Prostate gland (tissue), 2 donors: Measurements from ENCODE around the gene SSBP1. TPM values are rescaled to one million over a fixed set of nuclear protein-coding genes. Genes with fewer than 3 reads are reported as not detected.
"Not testable (repeated sequence)": the region's sequence is repeated elsewhere in the genome, so short reads cannot be mapped to it uniquely, and the experiment has no call there.

Source experiments
- DNase-seq: peaks from one replicate; pipeline ENCODE4 v3.0.0-alpha.2; 2019; ENCODE audit warnings: low spot score
- H3K27ac ChIP-seq, 2 donors: fragments of 200-600 bp; sonication (generic); 2 replicates each; pipeline ENCODE4 v1.5.1; 2017 to 2019
- H3K27me3 ChIP-seq: fragments of 200-600 bp; sonication (generic); replicated peaks from 2 replicates; pipeline ENCODE4 v1.5.1; 2019; ENCODE audit not compliant: insufficient read depth
- H3K36me3 ChIP-seq, 2 donors: fragments of 200-600 bp; sonication (generic); 1 replicate in 1 of 2; 2 replicates in 1 of 2; pipeline versions ENCODE4 v1.5.1 to v1.8.1; 2017 to 2019
- H3K4me1 ChIP-seq: fragments of 200-600 bp; sonication (generic); replicated peaks from 2 replicates; pipeline ENCODE4 v1.5.1; 2019
- H3K4me3 ChIP-seq, 2 donors: fragments of 200-600 bp; sonication (generic); 2 replicates each; pipeline ENCODE4 v1.5.1; 2017 to 2019
- H3K9me3 ChIP-seq: fragments of 200-600 bp; sonication (generic); 2 replicates; pipeline ENCODE4 v1.5.1; 2017
- CTCF ChIP-seq, 4 experiments: fragments of 200-600 bp in 2 of 4; fragments of 450-650 bp in 2 of 4; sonication (generic) in 2 of 4; IDR thresholded peaks; 1 replicate in 3 of 4; 2 replicates in 1 of 4; pipeline ENCODE4 v1.5.1; 2016 to 2019; ENCODE audit warnings: antibody characterized with exemption in 4 of 4, mild to moderate bottlenecking in 2 of 4, moderate library complexity in 2 of 4
- POLR2A ChIP-seq: fragments of 450-650 bp; IDR thresholded peaks from one replicate; pipeline ENCODE4 v1.6.1; 2016; ENCODE audit warnings: antibody characterized with exemption, mild to moderate bottlenecking
- POLR2AphosphoS5 ChIP-seq: sonication (generic); formaldehyde crosslinking; IDR thresholded peaks from one replicate; pipeline ENCODE4 v1.6.1; 2017; ENCODE audit warnings: antibody characterized with exemption
- WGBS: methylation state at CpG from one replicate; pipeline ENCODE4 v1.1.5; 2018; 5-methylcytosine and 5-hydroxymethylcytosine counted together
- intact Hi-C: fragments of 100-400 bp; cut with DNase I; formaldehyde crosslinking; loops from one replicate; pipeline ENCODE4 v1.14.2; 2022
- total RNA-seq, 2 donors: library from RNA; depleted of rRNA; stranded (reverse); fragments of >200 nt; gene quantifications; one replicate each; pipeline ENCODE4 v1.1.0, GENCODE V29; 2016

The SSBP1 gene
- total RNA-seq = 100 to 1,000 TPM; 109 to 115 TPM

- intact Hi-C loops = no loop called here
- 3% methylated on average over 46 of the region's 46 CpGs for WGBS
- TF ChIP-seq POLR2A = peak; percentile 24
- TF ChIP-seq POLR2AphosphoS5 = peak; percentile 96
- TF ChIP-seq CTCF (IDR thresholded peaks at IDR 0.05) = peak; percentile 54 to 82 (median 68)
- peaks cover 0 to under 1% of the 10 kb centered on the region in 2 donors for H3K36me3 ChIP-seq
- peak within 1 kb of the TSS; percentile 78 to 84 for H3K27ac ChIP-seq
- peaks cover 9% of the 10 kb centered on the region for H3K4me1 ChIP-seq
- no peaks in the 10 kb centered on the region for H3K9me3 ChIP-seq
- DNase-seq = peak; percentile 88
- no peaks in the 10 kb centered on the region for H3K27me3 ChIP-seq
- peak within 1 kb of the TSS; percentile 63 to 74 for H3K4me3 ChIP-seq
Observed at GRCh38 chr7:141737836-141738591, at the start of gene SSBP1. Gene SSBP1, plus strand, starts transcription at chr7:141738358. Its CDS starts 809 bp downstream, at chr7:141739167.

GRCh38 chr7:141689072-141689825 is 48.9 kb upstream of the SSBP1 start:
- H3K27me3 ChIP-seq, H3K4me1 ChIP-seq, H3K36me3 ChIP-seq, H3K4me3 ChIP-seq, intact Hi-C loops, H3K27ac ChIP-seq, DNase-seq, H3K9me3 ChIP-seq: not testable (repeated sequence)
- WGBS = 94% methylated on average over 3 of the region's 3 CpGs

- no peak for DNase-seq
- Histone ChIP-seq H3K27me3 (no peaks in the 10 kb centered on the region), H3K4me1 (peaks cover 3% of the 10 kb centered on the region), H3K9me3 (no peaks in the 10 kb centered on the region), H3K4me3 (no peak overlapping the region), H3K36me3 (no peaks in the 10 kb centered on the region), H3K27ac (no peak overlapping the region)
- TF ChIP-seq CTCF (IDR thresholded peaks at IDR 0.05) = no peak
- TF ChIP-seq POLR2AphosphoS5 = no peak
- no peak for TF ChIP-seq POLR2A
- WGBS = 87% methylated on average over 3 of the region's 3 CpGs
- intact Hi-C loops = no loop called here
Observed at GRCh38 chr7:141691540-141691939, 46.6 kb upstream of the SSBP1 start.

GRCh38 chr7:141691961-141692360 is 46.2 kb upstream of the SSBP1 start:
- peaks cover 3% of the 10 kb centered on the region for H3K4me1 ChIP-seq
- TF ChIP-seq POLR2A = no peak
- 81% methylated on average over 4 of the region's 4 CpGs for WGBS
- no peaks in the 10 kb centered on the region for H3K27me3 ChIP-seq
- intact Hi-C loops = no loop called here
- H3K9me3 ChIP-seq = no peaks in the 10 kb centered on the region
- H3K36me3 ChIP-seq = no peaks in the 10 kb centered on the region
- no peak for DNase-seq
- H3K27ac ChIP-seq = no peak overlapping the region
- H3K4me3 ChIP-seq = no peak overlapping the region

GRCh38 chr7:141693082-141693481 is 45.1 kb upstream of the SSBP1 start:
- peaks cover 3% of the 10 kb centered on the region for H3K4me1 ChIP-seq

GRCh38 chr7:141695803-141696289 is 42.3 kb upstream of the SSBP1 start:
- no peaks in the 10 kb centered on the region for H3K36me3 ChIP-seq
- 54% methylated on average over 6 of the region's 6 CpGs for WGBS
- intact Hi-C loops = no loop called here
- H3K9me3 ChIP-seq = no peaks in the 10 kb centered on the region
- H3K27ac ChIP-seq = peak overlapping the region; percentile 46 to 69
- H3K4me3 ChIP-seq = no peak overlapping the region
- TF ChIP-seq POLR2AphosphoS5 (peak; percentile 73), POLR2A (no peak), CTCF (IDR thresholded peaks at IDR 0.05) (no peak)
- peak; percentile 67 for DNase-seq
- no peaks in the 10 kb centered on the region for H3K27me3 ChIP-seq
- peaks cover 3% of the 10 kb centered on the region for H3K4me1 ChIP-seq

More at GRCh38 chr7:141693082-141693481, 45.1 kb upstream of the SSBP1 start:
- Histone ChIP-seq H3K9me3 (no peaks in the 10 kb centered on the region), H3K36me3 (no peaks in the 10 kb centered on the region), H3K4me3 (no peak overlapping the region), H3K27ac (no peak overlapping the region), H3K27me3 (no peaks in the 10 kb centered on the region)
- TF ChIP-seq POLR2A (no peak), POLR2AphosphoS5 (no peak)
- 81% methylated on average over 3 of the region's 3 CpGs for WGBS
- no peak for DNase-seq
- intact Hi-C loops = no loop called here
